ENCODE results near the gene KCNQ1OT1.
A peak's percentile ranks its signal among the peaks of the same experiment; 100 is the strongest.

Gene KCNQ1OT1

GRCh38 chr11:2594267-2594666 lies 105.5 kb downstream of the KCNQ1OT1 start:
- DNase-seq (ENCODE audit: low spot score): no peak

DNA sequence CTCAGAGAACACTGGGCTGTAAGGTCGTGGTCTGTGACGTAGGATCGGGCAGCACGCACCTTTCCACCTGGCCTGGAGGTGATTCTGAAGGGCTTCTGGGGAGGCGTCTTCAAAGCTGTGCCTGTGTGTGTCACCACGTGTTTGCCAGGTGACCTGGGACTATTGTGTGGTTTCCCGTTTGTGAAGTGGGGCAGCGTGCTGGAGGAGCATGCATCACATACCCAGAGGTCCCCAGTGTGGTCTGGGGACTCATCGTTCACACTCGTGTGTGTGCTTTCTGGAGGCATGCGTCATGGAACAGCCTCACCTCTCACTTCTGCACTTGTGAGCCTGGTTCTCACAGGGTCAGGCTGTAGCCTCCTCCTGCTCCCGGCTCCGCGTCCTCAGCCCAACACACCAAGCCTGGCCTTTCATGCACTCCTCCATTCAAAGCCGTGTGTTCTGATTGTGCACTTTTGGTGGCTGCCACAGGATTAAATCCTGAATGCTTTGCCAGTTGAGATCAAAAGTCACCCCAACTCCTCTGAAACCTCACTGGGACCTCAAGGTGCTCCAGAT lies 106.3 kb downstream of the KCNQ1OT1 start:
- DNase-seq (ENCODE audit: low spot score): no peak

GRCh38 chr11:2592559-2593392 lies 107.0 kb downstream of the KCNQ1OT1 start:
- DNase-seq (ENCODE audit: low spot score): no peak

- no peak for DNase-seq (ENCODE audit: low spot score)
These were observed 108.0 kb downstream of the KCNQ1OT1 start for GRCh38 chr11:2591805-2592204.

- DNase-seq (ENCODE audit: low spot score): no peak
These were observed 108.6 kb downstream of the KCNQ1OT1 start for GRCh38 chr11:2590965-2591754.

DNA sequence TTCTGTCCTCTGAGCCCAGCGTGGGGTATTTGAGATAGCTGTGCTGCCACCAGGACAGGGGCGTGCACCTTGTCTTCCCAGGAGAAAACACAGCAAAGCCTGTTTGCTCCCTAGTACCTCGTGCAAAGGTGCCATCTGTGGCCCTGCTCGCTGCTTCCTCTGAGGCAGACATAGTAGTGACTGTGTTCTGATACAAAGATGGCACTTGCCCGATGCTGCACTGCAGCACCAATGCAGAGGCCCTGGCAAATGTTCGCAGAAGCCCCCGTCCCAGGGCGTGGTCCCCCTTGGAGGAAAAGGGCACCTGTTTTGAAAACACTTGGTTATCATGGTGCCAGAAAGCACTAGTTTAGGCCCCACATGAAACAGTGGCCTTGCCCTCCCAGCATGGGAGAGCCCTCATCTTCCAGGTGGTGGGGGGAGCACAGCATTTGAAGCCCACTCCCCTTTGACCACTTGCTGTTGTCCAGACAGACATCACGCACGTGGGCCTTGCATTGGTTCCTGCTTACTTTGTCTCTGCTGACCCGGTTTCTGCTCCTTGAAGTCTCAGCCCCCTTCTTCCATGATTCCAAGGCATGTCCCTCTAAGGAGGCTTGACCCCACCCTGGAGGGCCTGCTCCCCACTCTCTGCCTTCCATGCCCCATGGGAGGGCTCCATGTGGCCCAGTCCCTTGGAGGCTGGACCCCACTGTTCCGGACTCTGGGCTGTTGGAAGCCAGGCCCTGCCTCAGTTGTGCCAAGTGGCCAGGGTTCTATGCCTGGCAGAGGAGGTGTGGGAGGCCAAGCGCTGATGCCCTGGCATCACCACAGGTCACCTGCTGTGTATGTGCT lies 109.4 kb downstream of the KCNQ1OT1 start:
- no peak for DNase-seq (ENCODE audit: low spot score)

DNA sequence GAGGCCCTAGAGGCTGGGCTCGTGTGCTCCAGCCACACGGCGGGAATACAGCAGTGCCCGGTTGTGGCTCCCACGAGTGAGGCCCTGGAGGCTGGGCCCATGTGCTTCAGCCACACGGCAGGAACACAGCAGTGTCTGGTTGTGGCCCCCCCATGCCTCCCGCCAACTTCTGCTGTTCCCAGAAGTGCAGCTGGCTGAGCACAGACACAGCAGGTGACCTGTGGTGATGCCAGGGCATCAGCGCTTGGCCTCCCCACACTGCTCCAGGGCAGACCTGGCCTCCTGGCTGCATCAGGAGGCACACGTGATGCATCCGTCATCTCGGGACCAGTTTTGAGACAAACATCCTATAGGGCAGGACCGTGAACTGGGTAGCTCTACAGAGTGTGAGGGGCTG lies 110.3 kb downstream of the KCNQ1OT1 start:
- no peak for DNase-seq (ENCODE audit: low spot score)

- no peak for DNase-seq (ENCODE audit: low spot score)
These were observed 110.8 kb downstream of the KCNQ1OT1 start for GRCh38 chr11:2588809-2589537.

DNA sequence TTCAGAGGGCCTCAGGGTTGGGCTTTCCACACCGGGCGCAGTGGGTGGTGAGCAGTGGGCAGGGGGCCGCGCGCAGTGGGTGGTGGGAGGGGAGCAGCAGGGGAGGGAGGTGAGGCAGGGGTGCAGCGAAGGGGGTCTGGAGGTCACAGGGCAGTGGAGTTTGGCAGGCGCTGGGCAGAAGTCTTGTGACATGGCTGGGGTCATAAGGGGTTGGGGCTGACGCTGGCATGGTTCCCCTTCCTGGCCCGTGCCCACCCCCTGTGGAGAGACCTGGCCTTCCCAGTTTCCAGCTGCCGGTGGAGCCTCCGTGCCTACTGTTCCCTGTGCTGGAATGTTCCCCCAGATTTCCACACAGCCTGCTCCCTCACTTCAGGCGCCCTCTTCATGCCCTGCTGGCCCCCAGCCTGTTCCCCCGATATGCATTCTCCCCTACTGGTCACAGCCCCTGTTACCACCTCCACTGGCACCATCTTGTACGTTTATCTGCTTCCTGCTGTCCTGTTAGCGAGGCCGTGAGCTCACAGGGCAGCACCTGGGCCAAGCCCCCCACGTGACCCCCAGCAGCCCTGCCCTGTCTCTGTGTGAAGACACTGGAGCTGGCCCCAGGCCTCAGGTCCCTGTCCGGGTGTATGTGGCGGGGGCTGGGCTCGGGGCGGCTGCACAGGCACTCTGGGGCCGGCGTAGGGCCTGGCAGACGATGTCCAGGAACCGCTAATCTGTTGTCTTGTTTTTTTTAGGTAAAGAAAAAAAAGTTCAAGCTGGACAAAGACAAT lies 111.6 kb downstream of the KCNQ1OT1 start:
- DNase-seq (ENCODE audit: low spot score): no peak

DNA sequence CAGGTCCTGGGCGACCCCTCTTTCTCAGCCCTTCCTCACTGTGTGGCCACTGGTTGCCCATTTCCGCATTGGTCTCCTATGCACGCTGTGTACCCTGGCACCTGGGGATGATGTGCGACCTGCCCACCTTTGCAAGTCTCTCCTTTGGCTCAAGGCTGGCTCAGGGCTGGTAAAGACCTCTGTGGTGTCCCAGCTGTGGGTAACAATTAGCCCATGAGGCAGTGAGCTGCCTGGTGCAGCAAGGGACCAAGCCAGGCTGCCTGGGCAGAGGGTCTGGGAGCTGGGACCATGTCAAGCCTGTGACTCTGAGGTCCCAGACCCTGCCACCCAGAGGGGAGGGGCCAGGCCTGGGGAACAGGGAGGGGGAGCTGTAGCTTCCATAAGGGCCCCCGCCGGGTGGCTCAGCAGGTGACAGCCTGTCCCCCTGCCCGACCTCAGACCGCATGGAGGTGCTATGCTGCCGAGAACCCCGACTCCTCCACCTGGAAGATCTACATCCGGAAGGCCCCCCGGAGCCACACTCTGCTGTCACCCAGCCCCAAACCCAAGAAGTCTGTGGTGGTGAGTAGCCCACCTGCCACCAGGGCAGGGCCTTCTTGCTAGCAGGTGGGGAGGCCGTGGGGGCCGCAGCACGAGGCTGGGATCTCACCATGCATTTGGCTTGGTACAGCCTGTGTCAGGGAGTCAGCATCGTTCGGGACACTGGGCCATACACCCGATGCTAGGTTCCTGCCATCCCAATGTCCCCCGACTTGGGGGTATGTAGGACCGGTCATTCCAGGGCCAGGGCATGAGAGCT lies 112.5 kb downstream of the KCNQ1OT1 start:
- DNase-seq (ENCODE audit: low spot score): no peak

DNA sequence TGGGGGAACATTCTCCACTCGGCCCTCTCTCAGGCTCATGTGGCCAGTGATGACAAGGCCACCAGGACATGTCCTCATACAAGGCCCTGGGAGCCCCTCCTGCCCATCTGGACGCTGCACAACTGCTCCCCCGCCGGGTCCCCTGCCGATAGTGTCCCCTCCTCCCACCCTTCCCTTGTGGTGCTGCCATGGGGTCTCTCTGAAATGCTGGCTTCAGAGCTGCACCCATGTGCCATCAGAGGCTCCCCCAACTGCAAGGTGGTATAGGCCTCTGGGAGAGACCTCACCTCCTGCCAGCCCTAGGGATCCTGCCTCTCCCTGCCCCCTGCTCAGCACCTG lies 113.0 kb downstream of the KCNQ1OT1 start:
- DNase-seq (ENCODE audit: low spot score): no peak

DNA sequence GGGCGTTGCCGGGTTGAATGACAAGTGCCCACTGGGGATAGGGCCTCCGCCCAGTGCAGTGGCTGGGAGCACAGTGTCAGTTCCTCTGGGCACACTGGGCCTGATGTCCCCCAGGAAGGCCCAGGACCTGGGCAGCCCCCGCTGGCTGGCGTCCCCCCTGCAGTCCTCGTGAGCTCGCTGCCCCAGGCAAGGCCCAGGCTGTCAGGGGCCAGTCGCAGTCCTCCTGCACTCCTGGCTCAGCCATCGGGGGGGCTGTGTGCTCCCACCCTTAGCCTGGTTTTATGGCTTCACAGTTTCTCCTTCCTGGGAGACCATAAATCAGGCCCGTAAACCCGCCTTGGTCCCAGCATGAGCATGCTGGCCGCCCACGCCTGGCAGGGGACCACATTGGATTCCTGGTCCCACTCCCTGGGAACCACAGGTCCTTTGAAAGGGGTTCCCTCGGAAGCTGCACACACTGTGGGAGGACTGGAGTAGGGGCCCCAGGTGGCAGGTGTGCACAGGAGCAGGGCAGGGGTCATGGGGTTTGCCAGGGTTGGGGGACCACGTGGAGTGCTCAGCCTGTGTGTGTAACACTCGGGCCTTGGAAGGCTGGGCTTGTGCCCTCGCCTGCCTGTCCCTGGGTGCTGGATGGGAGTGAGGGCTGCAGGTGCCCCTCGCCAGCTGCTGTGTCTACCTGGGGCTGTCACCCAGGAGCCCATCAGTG lies 113.6 kb downstream of the KCNQ1OT1 start:
- DNase-seq (ENCODE audit: low spot score): no peak

DNA sequence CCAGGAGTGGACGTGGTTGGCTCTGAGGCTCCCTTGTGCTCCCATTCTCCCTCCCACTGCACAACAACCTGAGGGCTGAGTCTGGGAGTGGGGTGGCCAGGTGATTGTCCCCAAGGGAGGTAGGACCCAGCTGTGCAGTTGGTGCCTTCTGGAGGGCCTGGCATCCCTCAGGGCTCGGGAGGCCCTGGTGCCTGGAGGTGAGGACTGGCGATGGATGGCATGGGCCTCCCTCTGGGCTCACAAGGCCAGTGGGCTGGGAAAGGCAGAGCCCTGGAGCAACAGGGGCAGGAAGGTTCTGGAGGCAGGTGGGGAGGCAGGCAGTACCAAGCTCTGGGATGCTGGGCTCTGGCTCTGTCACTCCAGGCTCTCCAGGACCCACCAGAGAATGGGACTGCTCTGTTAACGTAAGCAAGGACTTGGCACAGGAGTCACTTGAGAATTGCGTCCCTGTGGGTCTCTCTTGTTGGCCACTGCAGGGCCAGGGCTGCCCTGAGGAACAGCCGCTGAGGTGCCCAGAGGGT lies 114.2 kb downstream of the KCNQ1OT1 start:
- DNase-seq (ENCODE audit: low spot score): no peak

DNA sequence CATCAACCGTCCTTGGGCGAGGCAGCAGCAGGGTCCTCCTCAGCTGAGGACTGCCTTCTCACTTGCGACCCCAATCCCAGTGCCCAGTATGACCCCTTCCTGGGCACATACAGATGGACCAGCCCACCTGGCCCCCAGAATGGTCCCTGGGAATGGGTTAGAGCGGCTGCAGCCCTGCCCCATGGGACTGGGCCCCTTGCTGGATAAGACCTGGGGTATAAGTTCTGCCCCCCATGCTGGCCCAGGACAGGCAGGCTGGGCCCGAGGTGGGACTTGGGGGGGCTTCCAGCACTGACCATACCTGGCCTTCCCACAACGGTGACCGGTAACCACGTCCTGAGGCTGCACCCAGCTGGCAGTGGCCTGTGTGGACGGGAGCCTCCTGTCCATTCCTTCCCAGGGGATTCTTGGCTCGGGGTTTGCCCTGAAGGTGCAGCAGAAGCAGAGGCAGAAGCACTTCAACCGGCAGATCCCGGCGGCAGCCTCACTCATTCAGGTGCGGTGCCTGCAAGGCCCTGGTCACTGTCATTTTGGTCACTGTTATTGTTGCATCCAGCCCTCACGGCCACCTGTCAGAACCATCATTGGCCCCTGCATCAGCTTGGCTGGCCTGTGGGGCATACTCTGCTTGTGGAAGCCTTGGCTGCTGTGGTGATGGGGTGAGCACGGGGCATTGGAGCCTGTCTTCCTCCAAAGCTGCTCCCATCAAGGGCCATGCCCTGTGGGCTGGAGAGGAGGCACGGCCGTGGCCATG lies 114.8 kb downstream of the KCNQ1OT1 start:
- no peak for DNase-seq (ENCODE audit: low spot score)

DNA sequence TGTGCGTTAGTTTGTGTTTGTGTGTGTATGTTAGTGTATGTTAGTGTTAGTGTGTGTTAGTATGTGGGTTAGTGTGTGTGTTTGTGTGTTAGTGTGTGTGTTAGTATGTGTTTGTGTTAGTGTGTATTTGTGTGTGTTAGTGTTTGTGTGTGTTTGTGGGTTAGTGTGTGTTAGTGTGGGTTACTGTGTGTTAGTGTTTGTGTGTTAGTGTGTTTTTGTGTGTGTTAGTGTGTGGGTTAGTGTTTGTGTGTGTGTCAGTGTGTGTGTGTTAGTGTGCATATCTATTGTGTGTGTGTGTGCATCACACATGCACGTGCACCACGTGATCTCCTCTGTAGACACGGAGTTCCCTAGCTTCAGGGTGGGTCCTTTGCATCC lies 115.4 kb downstream of the KCNQ1OT1 start:
- DNase-seq (ENCODE audit: low spot score): no peak

DNA sequence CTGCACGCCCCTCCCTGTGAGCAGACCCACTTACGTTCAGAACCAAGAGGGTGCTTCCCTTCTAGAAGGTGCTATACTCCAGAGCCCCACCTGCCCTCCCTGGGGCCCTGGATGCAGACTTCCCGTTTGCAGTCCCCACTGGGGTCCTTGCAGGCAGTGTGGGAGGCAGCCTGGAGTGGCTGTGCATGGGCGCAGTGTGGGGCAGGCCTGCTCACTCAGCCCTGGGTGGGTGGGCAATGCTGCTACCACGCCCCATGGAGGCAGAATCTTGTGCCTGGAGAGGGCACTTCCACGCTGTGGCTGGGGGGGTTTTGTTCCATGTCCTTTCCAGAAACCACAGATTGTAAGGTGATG lies 116.2 kb downstream of the KCNQ1OT1 start:
- DNase-seq (ENCODE audit: low spot score): no peak

GRCh38 chr11:2582946-2583604 lies 116.7 kb downstream of the KCNQ1OT1 start:
- peak; percentile 47 for DNase-seq (ENCODE audit: low spot score)

All from ecto neural progenitor cell (in vitro differentiated cells).